Activated naive CD4-positive, alpha-beta T cell treated with anti-CD3 and anti-CD28 coated beads, Interleukin-2, amount 10 ng/mL, durations not matched to agents 7 days and 5 days (primary cell): Measurements from ENCODE around the gene BIRC5.
"Not testable (repeated sequence)": the region's sequence is repeated elsewhere in the genome, so short reads cannot be mapped to it uniquely, and the experiment has no call there.

Experiments used
- CTCF ChIA-PET: fragments of 350-600 bp; sonication (Branson Sonifier 250); formaldehyde crosslinking; loops from one replicate; lab custom pipeline; 2021; ENCODE audit warnings: antibody characterized with exemption; lab: Charles Lee
- DNase-seq: peaks from one replicate; pipeline ENCODE4 v3.0.0-alpha.2; 2020
- H3K27ac Mint-ChIP-seq: one replicate; pipeline ENCODE4 v1.8.0; 2021; ENCODE audit warnings: mild to moderate bottlenecking, moderate library complexity, mixed read lengths
- H3K27me3 Mint-ChIP-seq: one replicate; pipeline ENCODE4 v1.8.0; 2021; ENCODE audit warnings: mild to moderate bottlenecking, mixed read lengths
- H3K36me3 Mint-ChIP-seq: one replicate; pipeline ENCODE4 v1.8.0; 2021; ENCODE audit warnings: mixed read lengths
- H3K4me1 Mint-ChIP-seq: one replicate; pipeline ENCODE4 v1.8.0; 2021; ENCODE audit warnings: mixed read lengths
- H3K4me3 Mint-ChIP-seq: one replicate; pipeline ENCODE4 v1.8.0; 2021; ENCODE audit warnings: mild to moderate bottlenecking, moderate library complexity, mixed read lengths
- H3K9me3 Mint-ChIP-seq: one replicate; pipeline ENCODE4 v1.8.0; 2021; ENCODE audit warnings: mixed read lengths

BIRC5 gene

DNA sequence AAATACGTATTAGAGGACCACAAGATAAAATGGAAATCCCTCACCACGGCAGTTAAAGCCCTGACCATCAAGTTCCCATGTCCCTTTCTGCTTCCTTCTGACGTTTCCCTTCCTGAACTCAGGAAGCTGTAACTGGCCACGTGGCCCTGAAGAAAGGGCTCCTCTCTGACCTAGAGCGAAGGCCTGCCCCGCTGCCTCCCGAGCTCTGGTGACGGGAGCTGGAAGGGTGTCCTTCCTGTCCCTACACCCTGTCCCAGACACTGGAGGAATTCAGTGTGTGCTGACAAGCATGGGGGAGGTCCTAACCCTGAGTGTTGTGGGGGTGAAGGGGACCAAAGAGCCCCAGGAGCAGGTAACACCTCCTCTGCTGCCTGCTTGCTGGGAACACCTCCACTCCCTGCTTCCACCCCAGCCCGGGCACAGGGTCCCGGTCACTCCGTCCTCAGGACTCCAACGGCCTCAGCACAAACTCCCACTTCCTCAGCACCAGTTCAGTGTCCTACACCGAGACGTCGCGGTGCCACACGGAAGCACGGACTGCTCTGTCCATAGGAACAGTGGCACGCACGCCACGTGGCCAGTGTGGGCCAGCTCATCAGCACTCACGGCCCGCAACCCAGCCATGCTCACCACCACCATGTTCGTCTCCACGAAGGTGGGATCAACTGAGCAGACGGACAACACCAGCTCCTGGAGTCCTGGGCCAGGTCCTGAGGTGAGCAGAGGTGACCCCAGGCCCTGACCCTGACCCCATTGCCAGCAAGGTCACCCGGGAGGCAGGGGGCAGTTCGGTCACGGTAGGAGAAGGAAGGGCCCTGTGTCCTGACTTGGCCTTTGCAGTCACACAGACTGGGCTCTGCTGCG is 34.2 kb downstream of the BIRC5 start:
- CTCF ChIA-PET: interaction anchor here (0.7 to 5.3 kb wide), 3 partner anchors 13 to 164 kb away, joined by 3 to 20 read pairs (median 4); partner anchors contain the start of gene TMEM235
- no peak overlapping the region for H3K27ac Mint-ChIP-seq
- H3K27me3 Mint-ChIP-seq: peaks cover 31% of the 10 kb centered on the region
- H3K9me3 Mint-ChIP-seq: peaks cover 2% of the 10 kb centered on the region
- peaks cover 30% of the 10 kb centered on the region for H3K4me1 Mint-ChIP-seq
- DNase-seq: no peak
- no peak overlapping the region for H3K4me3 Mint-ChIP-seq
- H3K36me3 Mint-ChIP-seq: no peaks in the 10 kb centered on the region

DNA sequence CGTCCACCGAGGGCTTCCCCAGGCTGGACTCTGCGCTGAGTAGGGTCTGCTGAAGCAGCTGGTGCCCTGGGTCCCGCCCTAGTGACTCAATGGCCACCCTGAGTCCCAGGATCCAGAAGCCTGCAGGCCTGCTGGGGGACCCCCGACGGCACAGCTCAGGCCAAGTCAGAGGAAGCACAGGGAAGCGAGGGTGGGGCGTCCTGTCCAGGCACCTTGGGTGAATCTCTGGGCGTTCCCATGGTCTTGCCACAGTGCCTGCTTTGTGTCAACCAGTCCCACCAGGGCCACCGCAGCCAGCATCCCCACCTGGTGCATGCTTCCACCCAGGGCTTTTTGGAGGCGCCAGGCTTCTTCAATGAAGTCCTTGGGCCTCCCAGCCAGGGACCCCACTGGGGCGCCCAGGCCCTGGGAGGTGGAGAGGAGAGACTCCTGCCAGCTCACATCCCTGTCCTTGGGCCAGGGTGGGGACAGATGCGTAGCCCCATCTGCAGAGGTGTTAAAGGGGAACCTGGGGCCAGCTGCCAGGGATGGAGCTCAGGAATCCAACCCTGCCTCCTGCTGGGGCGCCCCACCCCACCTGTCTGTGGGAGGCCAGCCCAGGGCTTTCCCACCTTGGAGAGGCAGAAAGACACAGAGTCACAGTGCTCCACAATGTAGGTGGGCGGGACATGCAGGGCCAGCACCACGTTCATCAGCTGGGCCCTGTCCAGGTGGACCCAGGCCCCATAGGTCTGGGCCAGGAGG is 35.2 kb downstream of the BIRC5 start:
- H3K27me3 Mint-ChIP-seq: peaks cover 29% of the 10 kb centered on the region
- no peak overlapping the region for H3K4me3 Mint-ChIP-seq
- H3K4me1 Mint-ChIP-seq: peaks cover 34% of the 10 kb centered on the region
- DNase-seq: no peak
- H3K9me3 Mint-ChIP-seq: peaks cover 2% of the 10 kb centered on the region
- no peaks in the 10 kb centered on the region for H3K36me3 Mint-ChIP-seq
- no peak overlapping the region for H3K27ac Mint-ChIP-seq
- CTCF ChIA-PET: interaction anchor here (0.5 to 5.3 kb wide), 13 partner anchors 12 to 230 kb away, joined by 3 to 20 read pairs (median 5); no protein-coding TSS in a partner anchor

DNA sequence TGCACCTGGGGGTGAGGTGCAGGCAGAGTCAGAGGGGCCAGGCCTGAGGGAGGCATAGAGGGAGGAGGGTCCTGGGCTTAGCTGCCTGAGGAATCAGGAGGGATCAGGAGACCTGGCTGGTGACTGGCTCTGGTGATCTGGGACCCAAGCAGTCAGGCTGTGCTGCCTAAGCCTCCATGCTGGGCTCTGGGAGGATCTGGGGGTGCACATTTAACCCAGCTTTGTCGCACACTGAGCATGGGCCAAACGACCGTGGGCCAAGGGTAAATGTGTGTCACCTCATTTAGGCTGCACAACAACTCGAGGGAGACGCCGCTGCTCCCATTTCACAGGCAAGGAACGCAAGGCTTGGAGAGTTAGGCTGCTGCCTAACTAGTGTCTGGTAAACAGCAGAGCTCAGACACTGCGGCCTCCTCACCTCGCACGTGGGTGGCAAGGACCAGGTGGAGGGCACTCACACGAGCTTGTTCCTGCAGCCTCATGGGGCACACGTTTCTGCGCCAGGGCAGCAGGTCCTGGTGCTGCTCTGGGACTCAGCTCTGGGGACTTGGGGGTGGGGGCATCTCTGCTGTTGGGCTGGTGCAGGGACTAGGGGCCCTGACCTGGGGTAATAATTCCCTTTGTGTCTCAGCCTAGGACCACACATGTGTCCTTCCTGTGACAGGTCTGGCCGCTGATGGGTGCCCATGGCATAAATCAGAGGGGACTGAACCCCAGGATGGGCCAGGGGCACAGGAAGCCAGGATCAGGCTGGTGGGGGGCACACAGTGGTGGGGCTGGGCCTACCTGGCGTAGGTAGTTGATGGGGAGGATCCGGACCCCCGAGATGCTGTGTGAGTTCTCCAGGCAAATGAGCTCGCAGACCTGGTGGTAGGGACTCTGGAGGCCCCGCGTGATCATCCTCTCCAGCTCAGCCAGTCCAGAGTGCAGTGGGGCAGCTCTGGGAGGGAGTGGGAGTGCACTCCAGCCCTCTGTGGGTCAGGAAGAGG is 36.1 kb downstream of the BIRC5 start:
- DNase-seq: no peak
- CTCF ChIA-PET: interaction anchor here (0.7 to 5.3 kb wide), 24 partner anchors 9 to 231 kb away, joined by 3 to 20 read pairs (median 6); partner anchors contain the start of gene BIRC5
- peaks cover 2% of the 10 kb centered on the region for H3K9me3 Mint-ChIP-seq
- no peak overlapping the region for H3K27ac Mint-ChIP-seq
- peaks cover 40% of the 10 kb centered on the region for H3K4me1 Mint-ChIP-seq
- H3K36me3 Mint-ChIP-seq: no peaks in the 10 kb centered on the region
- H3K27me3 Mint-ChIP-seq: peaks cover 28% of the 10 kb centered on the region
- H3K4me3 Mint-ChIP-seq: no peak overlapping the region

DNA sequence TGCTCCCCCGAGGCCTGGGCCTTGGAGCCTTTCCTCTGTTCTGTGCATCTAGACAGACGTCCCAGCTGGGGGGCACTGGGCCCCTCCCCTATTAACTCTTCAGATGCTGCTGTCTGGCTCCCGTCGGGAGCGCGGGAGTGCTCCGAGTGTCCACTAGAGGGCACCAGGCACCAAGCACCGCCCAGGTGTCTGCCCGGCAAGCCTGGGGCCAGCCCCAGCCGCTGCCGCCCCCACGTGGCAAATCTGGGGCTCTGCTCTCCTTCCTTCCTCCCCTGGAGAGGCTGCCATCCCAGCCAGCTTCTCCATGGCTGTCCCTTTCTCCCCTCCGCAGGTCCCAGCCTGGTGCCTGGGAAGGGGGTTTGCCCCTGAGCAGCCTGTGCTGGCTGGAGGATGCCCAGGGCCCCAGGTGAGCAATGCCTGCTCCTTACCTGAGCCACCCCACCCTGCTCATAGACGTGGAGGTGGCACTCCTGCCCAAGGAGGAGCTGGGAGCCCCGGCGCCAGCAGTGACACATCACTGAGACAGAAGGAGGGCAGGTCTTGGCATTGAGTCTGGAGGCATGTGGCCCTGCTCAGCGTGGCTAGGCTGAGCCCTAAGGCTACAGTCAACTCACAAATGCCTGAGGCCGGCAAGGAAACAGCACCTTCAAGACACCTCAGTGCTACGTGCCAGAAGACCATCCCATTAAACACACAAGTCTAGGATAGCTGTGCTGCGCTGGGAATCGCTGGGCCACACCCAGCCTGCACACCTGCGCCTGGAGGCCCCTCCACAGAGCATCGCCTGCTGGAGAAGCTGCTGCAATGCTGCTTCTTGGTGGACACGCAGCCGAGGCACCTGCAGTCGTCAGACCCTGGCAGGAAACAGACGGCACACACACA is 37.1 kb downstream of the BIRC5 start:
- CTCF ChIA-PET: interaction anchor here (0.6 to 5.3 kb wide), 31 partner anchors 9 to 232 kb away, joined by 3 to 20 read pairs (median 5); no protein-coding TSS in a partner anchor
- H3K27me3 Mint-ChIP-seq: peaks cover 28% of the 10 kb centered on the region
- H3K4me3 Mint-ChIP-seq: peak overlapping the region; percentile 83
- peaks cover 50% of the 10 kb centered on the region for H3K4me1 Mint-ChIP-seq
- no peaks in the 10 kb centered on the region for H3K36me3 Mint-ChIP-seq
- no peaks in the 10 kb centered on the region for H3K9me3 Mint-ChIP-seq
- H3K27ac Mint-ChIP-seq: peak overlapping the region; percentile 95
- peak; percentile 90 for DNase-seq

DNA sequence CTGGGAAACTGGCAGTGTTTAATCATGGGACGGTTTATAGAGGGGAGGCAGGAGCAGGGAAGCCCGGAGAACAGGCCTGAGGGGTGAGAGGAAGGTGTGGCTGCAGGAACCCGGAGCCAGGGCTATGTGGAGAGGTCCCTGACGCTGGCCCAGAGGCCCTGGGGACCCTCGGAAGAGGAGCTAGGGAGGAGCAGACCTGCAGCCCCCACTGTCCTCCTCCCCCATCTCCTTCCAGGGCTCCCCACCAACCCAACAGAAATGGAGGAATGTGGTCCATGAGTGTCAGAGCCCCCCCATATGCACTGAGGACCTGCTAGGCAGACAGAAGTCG is 37.7 kb downstream of the BIRC5 start:
- peak overlapping the region; percentile 83 for H3K4me3 Mint-ChIP-seq
- H3K4me1 Mint-ChIP-seq: peaks cover 56% of the 10 kb centered on the region
- peak overlapping the region; percentile 95 for H3K27ac Mint-ChIP-seq
- CTCF ChIA-PET: interaction anchor here (0.6 to 5.3 kb wide), 26 partner anchors 8 to 233 kb away, joined by 3 to 20 read pairs (median 6); no protein-coding TSS in a partner anchor
- no peaks in the 10 kb centered on the region for H3K9me3 Mint-ChIP-seq
- no peak for DNase-seq
- H3K27me3 Mint-ChIP-seq: peaks cover 22% of the 10 kb centered on the region
- H3K36me3 Mint-ChIP-seq: no peaks in the 10 kb centered on the region

DNA sequence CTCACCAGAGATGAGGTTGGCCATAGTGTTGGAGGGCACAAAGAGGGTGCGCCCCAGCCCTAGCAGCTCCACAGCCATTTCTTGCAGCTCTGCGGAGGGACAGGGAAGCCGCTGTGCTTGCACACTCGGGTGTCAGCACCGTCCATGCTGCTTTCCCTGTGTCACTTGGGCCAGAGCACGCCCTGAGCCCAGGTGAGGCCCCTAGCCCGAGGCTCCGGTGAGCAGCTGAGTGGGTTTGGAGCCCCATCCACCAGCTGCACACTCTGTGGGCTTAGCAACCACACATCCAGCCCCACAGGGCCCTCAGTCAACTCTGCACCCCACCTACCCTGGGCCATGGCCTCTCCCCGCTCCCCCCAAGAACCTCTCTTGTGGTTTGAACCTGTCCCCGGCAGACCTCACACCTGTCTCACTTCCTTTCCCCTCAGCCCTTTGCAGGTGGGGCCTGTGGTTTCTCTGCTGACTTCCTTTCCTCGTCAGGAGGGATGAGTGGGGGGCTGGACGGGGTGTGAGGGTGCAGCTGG is 38.1 kb downstream of the BIRC5 start:
- Mint-ChIP-seq H3K4me1 (peaks cover 61% of the 10 kb centered on the region), H3K4me3 (peak overlapping the region; percentile 83), H3K27ac (peak overlapping the region; percentile 95), H3K27me3 (peaks cover 18% of the 10 kb centered on the region), H3K36me3 (no peaks in the 10 kb centered on the region), H3K9me3 (no peaks in the 10 kb centered on the region)
- peak; percentile 90 for DNase-seq
- CTCF ChIA-PET: interaction anchor here (0.7 to 5.3 kb wide), 15 partner anchors 8 to 233 kb away, joined by 3 to 20 read pairs (median 6); no protein-coding TSS in a partner anchor

DNA sequence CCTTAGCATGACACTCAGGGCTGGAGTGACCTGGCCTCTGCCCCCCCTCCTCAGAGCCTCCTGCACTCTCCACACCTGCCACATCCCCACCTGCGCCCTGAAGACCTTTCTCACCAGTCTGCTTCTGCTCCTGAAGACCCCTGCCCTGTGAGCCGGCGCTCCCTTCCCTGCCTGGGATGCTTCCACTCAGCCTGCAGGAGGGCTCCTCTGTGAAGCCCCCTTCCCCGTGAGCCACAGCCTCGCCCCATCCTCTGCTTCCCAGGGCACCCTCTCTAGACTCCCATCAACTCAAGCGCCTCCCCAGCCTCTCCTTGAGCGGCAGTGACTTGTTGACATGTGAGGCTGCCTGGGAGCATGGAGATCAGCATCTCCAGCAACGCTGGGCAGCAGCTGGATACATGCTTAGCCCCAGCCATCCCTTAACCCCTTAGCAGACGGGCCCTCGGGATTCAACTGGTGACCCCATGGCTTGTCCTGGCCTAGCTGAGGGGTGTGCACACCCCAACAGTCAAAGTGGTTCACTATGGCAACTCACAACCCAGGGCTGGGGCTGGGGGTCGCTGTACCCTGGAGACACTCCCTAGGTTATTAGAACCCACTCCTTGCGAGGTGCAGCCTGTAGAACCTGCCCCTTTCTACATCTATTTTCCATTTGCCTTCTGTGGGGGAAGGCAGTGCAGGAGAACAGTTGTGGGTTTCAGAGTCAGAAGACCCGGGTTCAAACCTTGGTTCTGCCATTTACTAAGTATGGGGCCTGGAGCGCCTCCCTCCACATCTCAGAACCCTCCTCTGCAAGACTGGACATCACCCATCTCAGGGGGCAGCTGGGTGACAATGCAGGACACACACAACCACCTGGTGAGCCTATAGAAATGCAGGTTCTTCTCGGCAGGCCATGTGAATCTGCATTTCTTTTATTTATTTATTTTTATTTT is 38.9 kb downstream of the BIRC5 start:
- H3K9me3 Mint-ChIP-seq: no peaks in the 10 kb centered on the region
- peak overlapping the region; percentile 95 for H3K27ac Mint-ChIP-seq
- peaks cover 13% of the 10 kb centered on the region for H3K27me3 Mint-ChIP-seq
- H3K4me1 Mint-ChIP-seq: peaks cover 69% of the 10 kb centered on the region
- no peaks in the 10 kb centered on the region for H3K36me3 Mint-ChIP-seq
- peak; percentile 49 for DNase-seq
- CTCF ChIA-PET: interaction anchor here (1.3 to 5.3 kb wide), 5 partner anchors 22 to 172 kb away, joined by 3 to 20 read pairs (median 14); no protein-coding TSS in a partner anchor
- peak overlapping the region; percentile 83 for H3K4me3 Mint-ChIP-seq

DNA sequence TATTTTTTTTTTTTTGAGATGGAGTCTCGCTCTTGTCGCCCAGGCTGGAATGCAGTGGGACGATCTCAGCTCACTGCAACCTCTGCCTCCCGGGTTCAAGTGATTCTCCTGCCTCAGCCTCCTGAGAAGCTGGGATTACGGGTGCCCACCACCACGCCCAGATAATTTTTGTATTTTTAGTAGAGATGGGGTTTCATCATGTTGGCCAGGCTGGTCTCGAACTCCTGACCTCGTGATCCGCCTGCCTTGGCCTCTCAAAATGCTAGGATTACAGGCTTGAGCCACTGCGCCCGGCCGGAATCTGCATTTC is 39.5 kb downstream of the BIRC5 start:
- H3K9me3 Mint-ChIP-seq, DNase-seq, H3K36me3 Mint-ChIP-seq, H3K27me3 Mint-ChIP-seq: not testable (repeated sequence)
- Mint-ChIP-seq H3K4me3 (peak overlapping the region; percentile 83), H3K27ac (peak overlapping the region; percentile 81), H3K4me1 (peaks cover 73% of the 10 kb centered on the region)
- CTCF ChIA-PET: interaction anchor here (1.3 kb wide), 1 partner anchor 23 kb away, joined by 3 read pairs; no protein-coding TSS in a partner anchor

DNA sequence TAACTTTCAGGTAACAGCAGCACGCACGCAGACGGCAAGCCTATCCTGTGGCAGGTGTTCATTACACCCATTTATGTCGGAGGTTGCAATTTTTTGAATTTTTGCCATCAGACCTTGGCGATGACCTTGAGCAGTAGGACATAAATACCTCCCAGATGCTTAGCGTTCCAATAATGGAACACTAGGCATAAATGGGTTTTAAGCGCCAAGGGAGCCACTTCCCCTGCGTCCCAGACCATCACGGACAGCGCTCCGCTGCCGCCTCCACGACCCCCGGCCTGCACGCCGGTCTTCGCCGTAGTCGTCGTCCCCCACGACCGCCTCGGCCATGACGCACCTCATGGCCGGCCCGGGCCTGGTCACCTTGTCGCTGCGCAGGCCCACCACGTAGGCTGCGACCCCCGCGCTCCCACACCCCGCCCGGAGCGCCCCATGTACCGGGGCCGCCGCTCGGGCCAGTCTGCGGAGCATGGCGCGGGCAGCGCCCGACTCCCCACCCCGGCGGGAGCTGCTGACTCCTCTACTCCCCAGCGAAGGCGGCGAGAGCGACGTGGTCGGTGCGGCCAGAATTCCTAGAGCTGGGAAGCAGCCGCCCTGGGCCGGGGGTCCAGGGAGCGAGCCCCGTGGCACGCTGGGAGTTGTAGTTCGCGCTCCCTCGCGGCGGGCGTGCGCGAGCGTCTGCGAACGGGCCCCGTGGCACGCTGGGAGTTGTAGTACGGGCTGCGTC is 40.1 kb downstream of the BIRC5 start:
- CTCF ChIA-PET: interaction anchor here (1.3 kb wide), 1 partner anchor 22 kb away, joined by 3 read pairs; no protein-coding TSS in a partner anchor
- DNase-seq: peak; percentile 90
- peak overlapping the region; percentile 83 for H3K4me3 Mint-ChIP-seq
- peaks cover 6% of the 10 kb centered on the region for H3K27me3 Mint-ChIP-seq
- H3K4me1 Mint-ChIP-seq: peaks cover 75% of the 10 kb centered on the region
- H3K9me3 Mint-ChIP-seq: no peaks in the 10 kb centered on the region
- H3K36me3 Mint-ChIP-seq: no peaks in the 10 kb centered on the region
- H3K27ac Mint-ChIP-seq: peak overlapping the region; percentile 81

DNA sequence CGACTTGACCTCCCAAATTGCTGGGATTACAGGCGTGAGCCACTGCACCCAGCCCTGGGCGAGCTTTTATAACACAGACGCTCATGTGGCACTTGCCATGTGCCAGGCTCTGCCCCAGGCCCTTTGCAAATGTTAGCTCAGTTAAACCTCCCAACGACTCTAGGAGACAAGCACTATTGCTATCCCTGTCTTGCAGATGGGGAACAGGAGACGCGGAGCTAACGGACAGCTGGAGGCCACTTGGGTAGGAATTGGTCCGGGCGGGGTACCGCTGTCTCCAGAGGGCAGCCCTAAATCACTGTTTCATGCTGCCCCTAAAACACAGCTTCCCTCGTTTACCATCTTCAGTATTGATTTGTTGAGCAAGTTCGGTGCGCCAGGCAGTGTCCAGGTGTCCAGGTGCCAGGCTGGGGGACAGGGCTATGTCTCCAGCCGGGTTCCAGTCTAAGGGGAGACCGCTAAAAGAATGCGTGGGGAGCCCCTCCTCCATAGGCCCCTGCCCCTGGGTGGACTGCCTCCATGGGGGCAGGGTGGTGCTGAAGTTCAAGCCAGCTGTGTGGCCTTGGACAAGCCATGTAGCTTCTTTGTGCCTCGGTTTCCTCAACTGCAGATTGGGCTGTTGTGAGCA is 41.1 kb downstream of the BIRC5 start:
- CTCF ChIA-PET: interaction anchor here (0.6 to 1.3 kb wide), 3 partner anchors 34 to 167 kb away, joined by 4 to 6 read pairs (median 5); no protein-coding TSS in a partner anchor
- DNase-seq: no peak
- H3K27me3 Mint-ChIP-seq: peaks cover 6% of the 10 kb centered on the region
- H3K36me3 Mint-ChIP-seq: no peaks in the 10 kb centered on the region
- peak overlapping the region; percentile 46 for H3K4me3 Mint-ChIP-seq
- no peaks in the 10 kb centered on the region for H3K9me3 Mint-ChIP-seq
- H3K27ac Mint-ChIP-seq: peak overlapping the region; percentile 65
- H3K4me1 Mint-ChIP-seq: peaks cover 85% of the 10 kb centered on the region
